Liver (tissue), 3 donors: Measurements from ENCODE around the gene DCC.

ENCODE experiments used
- EGR1 ChIP-seq, 2 donors: IDR thresholded peaks; 2 replicates each; pipeline ENCODE4 v1.6.1; 2016 to 2018; ENCODE audit warnings: antibody characterized with exemption in 2 of 2, low read depth in 2 of 2
- FOXA1 ChIP-seq: IDR thresholded peaks from 2 replicates; pipeline ENCODE4 v1.6.1; 2016; ENCODE audit warnings: antibody characterized with exemption
- GABPA ChIP-seq, 2 donors: IDR thresholded peaks in 1 of 2; conservative IDR thresholded peaks in 1 of 2; 2 replicates each; pipeline ENCODE4 v1.6.1; 2016; ENCODE audit warnings: antibody characterized with exemption in 2 of 2, mild to moderate bottlenecking in 1 of 2, moderate library complexity in 1 of 2
- JUND ChIP-seq, 2 donors: IDR thresholded peaks; 2 replicates each; pipeline ENCODE4 v1.6.1; 2016; ENCODE audit warnings: antibody characterized with exemption in 2 of 2
- NR2F2 ChIP-seq: IDR thresholded peaks from 2 replicates; pipeline ENCODE4 v1.6.1; 2016; ENCODE audit warnings: antibody characterized with exemption
- RAD21 ChIP-seq, 2 donors: IDR thresholded peaks; 2 replicates each; pipeline ENCODE4 v1.6.1; 2016; ENCODE audit warnings: antibody characterized with exemption in 2 of 2, mild to moderate bottlenecking in 2 of 2
- RXRA ChIP-seq, 2 donors: IDR thresholded peaks; 2 replicates each; pipeline ENCODE4 v1.6.1; 2017 to 2018; ENCODE audit warnings: antibody characterized with exemption in 2 of 2, mild to moderate bottlenecking in 1 of 2
- SP1 ChIP-seq: IDR thresholded peaks from 2 replicates; pipeline ENCODE4 v1.6.1; 2018; ENCODE audit warnings: antibody characterized with exemption, mild to moderate bottlenecking
- YY1 ChIP-seq: IDR thresholded peaks from 2 replicates; pipeline ENCODE4 v1.6.1; 2016; ENCODE audit warnings: antibody characterized with exemption, mild to moderate bottlenecking
- TF ChIP-seq, protein P1 (sequence below): fragments of 150-350 bp; IDR thresholded peaks from 2 replicates; pipeline ENCODE4 v1.5.1; 2017; ENCODE audit warnings: improper control_type of control experiment, low read depth, low read length; ENCODE audit not compliant: missing input control
- TF ChIP-seq, protein P2 (sequence below): IDR thresholded peaks from 2 replicates; pipeline ENCODE4 v1.6.1; 2016; ENCODE audit warnings: antibody characterized with exemption
- TF ChIP-seq, protein P3 (sequence below): IDR thresholded peaks from 2 replicates; pipeline ENCODE4 v1.6.1; 2016; ENCODE audit warnings: antibody characterized with exemption, mild to moderate bottlenecking
- TF ChIP-seq, protein P4 (sequence below): IDR thresholded peaks from 2 replicates; pipeline ENCODE4 v1.6.1; 2016; ENCODE audit warnings: antibody characterized with exemption
- donor health status: healthy.
- donor health status: healthy.

DNA sequence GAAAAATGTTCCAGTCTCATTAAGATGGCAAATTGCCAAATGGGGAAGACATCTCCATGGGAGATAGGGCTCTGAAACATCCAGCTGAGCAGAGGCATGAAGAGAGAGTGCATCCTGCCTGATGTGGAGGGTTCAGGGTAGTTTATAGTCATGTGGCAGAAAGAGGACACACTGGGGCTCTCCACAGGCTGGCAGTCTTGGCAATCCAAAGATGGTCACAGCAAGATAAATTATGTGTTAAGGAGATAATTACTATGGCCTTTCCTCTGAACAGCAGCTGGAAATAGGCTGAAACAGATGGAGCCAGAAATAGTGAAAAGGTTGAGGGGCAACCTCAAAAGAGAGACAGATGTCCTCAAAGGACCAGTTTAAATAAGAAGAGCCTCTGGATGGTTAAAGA is 97.2 kb downstream of the DCC start:
- no peak for TF ChIP-seq EGR1 (IDR thresholded peaks at IDR 0.05; ENCODE audit: low read depth in 2 of 2)
- TF ChIP-seq, protein P1, sequence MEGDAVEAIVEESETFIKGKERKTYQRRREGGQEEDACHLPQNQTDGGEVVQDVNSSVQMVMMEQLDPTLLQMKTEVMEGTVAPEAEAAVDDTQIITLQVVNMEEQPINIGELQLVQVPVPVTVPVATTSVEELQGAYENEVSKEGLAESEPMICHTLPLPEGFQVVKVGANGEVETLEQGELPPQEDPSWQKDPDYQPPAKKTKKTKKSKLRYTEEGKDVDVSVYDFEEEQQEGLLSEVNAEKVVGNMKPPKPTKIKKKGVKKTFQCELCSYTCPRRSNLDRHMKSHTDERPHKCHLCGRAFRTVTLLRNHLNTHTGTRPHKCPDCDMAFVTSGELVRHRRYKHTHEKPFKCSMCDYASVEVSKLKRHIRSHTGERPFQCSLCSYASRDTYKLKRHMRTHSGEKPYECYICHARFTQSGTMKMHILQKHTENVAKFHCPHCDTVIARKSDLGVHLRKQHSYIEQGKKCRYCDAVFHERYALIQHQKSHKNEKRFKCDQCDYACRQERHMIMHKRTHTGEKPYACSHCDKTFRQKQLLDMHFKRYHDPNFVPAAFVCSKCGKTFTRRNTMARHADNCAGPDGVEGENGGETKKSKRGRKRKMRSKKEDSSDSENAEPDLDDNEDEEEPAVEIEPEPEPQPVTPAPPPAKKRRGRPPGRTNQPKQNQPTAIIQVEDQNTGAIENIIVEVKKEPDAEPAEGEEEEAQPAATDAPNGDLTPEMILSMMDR, result no peak
- TF ChIP-seq, protein P2, sequence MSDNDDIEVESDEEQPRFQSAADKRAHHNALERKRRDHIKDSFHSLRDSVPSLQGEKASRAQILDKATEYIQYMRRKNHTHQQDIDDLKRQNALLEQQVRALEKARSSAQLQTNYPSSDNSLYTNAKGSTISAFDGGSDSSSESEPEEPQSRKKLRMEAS, result no peak
- TF ChIP-seq, protein P3, sequence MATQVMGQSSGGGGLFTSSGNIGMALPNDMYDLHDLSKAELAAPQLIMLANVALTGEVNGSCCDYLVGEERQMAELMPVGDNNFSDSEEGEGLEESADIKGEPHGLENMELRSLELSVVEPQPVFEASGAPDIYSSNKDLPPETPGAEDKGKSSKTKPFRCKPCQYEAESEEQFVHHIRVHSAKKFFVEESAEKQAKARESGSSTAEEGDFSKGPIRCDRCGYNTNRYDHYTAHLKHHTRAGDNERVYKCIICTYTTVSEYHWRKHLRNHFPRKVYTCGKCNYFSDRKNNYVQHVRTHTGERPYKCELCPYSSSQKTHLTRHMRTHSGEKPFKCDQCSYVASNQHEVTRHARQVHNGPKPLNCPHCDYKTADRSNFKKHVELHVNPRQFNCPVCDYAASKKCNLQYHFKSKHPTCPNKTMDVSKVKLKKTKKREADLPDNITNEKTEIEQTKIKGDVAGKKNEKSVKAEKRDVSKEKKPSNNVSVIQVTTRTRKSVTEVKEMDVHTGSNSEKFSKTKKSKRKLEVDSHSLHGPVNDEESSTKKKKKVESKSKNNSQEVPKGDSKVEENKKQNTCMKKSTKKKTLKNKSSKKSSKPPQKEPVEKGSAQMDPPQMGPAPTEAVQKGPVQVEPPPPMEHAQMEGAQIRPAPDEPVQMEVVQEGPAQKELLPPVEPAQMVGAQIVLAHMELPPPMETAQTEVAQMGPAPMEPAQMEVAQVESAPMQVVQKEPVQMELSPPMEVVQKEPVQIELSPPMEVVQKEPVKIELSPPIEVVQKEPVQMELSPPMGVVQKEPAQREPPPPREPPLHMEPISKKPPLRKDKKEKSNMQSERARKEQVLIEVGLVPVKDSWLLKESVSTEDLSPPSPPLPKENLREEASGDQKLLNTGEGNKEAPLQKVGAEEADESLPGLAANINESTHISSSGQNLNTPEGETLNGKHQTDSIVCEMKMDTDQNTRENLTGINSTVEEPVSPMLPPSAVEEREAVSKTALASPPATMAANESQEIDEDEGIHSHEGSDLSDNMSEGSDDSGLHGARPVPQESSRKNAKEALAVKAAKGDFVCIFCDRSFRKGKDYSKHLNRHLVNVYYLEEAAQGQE, result no peak
- no peak for TF ChIP-seq JUND (IDR thresholded peaks at IDR 0.05)
- TF ChIP-seq SP1, result no peak
- no peak for TF ChIP-seq FOXA1
- TF ChIP-seq, protein P4, sequence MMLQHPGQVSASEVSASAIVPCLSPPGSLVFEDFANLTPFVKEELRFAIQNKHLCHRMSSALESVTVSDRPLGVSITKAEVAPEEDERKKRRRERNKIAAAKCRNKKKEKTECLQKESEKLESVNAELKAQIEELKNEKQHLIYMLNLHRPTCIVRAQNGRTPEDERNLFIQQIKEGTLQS, result no peak
- TF ChIP-seq YY1, result no peak
- TF ChIP-seq GABPA (IDR thresholded peaks at IDR 0.05 in 1 of 2, conservative IDR thresholded peaks at IDR 0.05 in 1 of 2), result no peak
- TF ChIP-seq RAD21 (IDR thresholded peaks at IDR 0.05), result no peak
- no peak for TF ChIP-seq NR2F2
- no peak for TF ChIP-seq RXRA (IDR thresholded peaks at IDR 0.05)
